OCI-LY3 (cell line): Measurements from ENCODE around the gene ARF1.

Source experiments
- H2AFZ ChIP-seq: fragments of 200-600, 300-600 bp; shearing (Covaris generic); 2 replicates; pipeline ENCODE4 v1.6.0; 2014; ENCODE audit warnings: antibody characterized with exemption, low read depth, low read length
- H3K27ac ChIP-seq: fragments of 200-600, 300-600 bp; sonication (generic); 2 replicates; pipeline ENCODE4 v1.5.1; 2014; ENCODE audit warnings: mild to moderate bottlenecking, low read length, moderate library complexity, mixed read lengths
- H3K27me3 ChIP-seq: fragments of 200-600, 300-600 bp; sonication (generic); 2 replicates; pipeline ENCODE4 v1.6.1; 2014; ENCODE audit warnings: low read depth, low read length, mixed read lengths
- H3K36me3 ChIP-seq: fragments of 200-600, 300-600 bp; sonication (generic); replicated peaks from 2 replicates; pipeline ENCODE3; 2014; ENCODE audit warnings: low read depth, low read length, mixed read lengths
- H3K4me1 ChIP-seq: fragments of 300-600, 200-600 bp; sonication (generic); 2 replicates; pipeline ENCODE4 v1.6.1; 2014; ENCODE audit warnings: low read length, mixed read lengths
- H3K4me2 ChIP-seq: fragments of 200-600, 300-600 bp; sonication (generic); 2 replicates; pipeline ENCODE4 v1.6.1; 2014; ENCODE audit warnings: low read length, mixed read lengths
- H3K4me3 ChIP-seq: fragments of 300-600, 200-600 bp; sonication (generic); 2 replicates; pipeline ENCODE4 v1.5.1; 2014; ENCODE audit warnings: antibody characterized with exemption, mild to moderate bottlenecking, low read length, moderate library complexity
- H3K79me2 ChIP-seq: fragments of 300-600, 200-600 bp; shearing (Covaris generic); 2 replicates; pipeline ENCODE4 v1.6.1; 2014; ENCODE audit warnings: mild to moderate bottlenecking, low read length, mixed read lengths
- H3K9ac ChIP-seq: fragments of 300-600, 200-600 bp; shearing (Covaris generic); 2 replicates; pipeline ENCODE4 v1.6.0; 2014; ENCODE audit warnings: mild to moderate bottlenecking, low read length, moderate library complexity
- H3K9me3 ChIP-seq: fragments of 200-600, 300-600 bp; shearing (Covaris generic); 2 replicates; pipeline ENCODE4 v1.6.1; 2014; ENCODE audit warnings: low read length, mixed read lengths; ENCODE audit not compliant: insufficient read depth
- H4K20me1 ChIP-seq: fragments of 200-600, 300-600 bp; sonication (generic); 2 replicates; pipeline ENCODE4 v1.6.1; 2016; ENCODE audit warnings: low read length, mixed read lengths; ENCODE audit not compliant: insufficient read depth
- CTCF ChIP-seq: fragments of 200-600, 300-600 bp; sonication (generic); IDR thresholded peaks from 2 replicates; pipeline ENCODE4 v1.5.1; 2014; ENCODE audit warnings: antibody characterized with exemption, low read length, low read depth
- EZH2phosphoT487 ChIP-seq: fragments of 200-600 bp; shearing (Covaris generic); IDR thresholded peaks from 2 replicates; pipeline ENCODE4 v1.6.1; 2018; ENCODE audit warnings: antibody characterized with exemption, mixed run types, low read depth

Gene ARF1

GRCh38 chr1:228136901-228137300 lies 54.4 kb downstream of the ARF1 start:
- Histone ChIP-seq H3K36me3 (peaks cover 5% of the 10 kb centered on the region), H3K27me3 (peaks cover 19% of the 10 kb centered on the region), H2AFZ (no peak overlapping the region), H3K4me2 (no peak overlapping the region), H3K9ac (no peak overlapping the region), H3K9me3 (no peaks in the 10 kb centered on the region), H3K79me2 (peaks cover 18% of the 10 kb centered on the region), H4K20me1 (peaks cover 7% of the 10 kb centered on the region; the same call in 1 of the 2 replicates), H3K4me3 (no peak overlapping the region), H3K4me1 (peaks cover 16% of the 10 kb centered on the region), H3K27ac (no peak overlapping the region)
- TF ChIP-seq EZH2phosphoT487 (no peak), CTCF (no peak)

- H4K20me1 ChIP-seq: peaks cover 32% of the 10 kb centered on the region
- H3K4me2 ChIP-seq: peak overlapping the region; percentile 53
- no peak for TF ChIP-seq EZH2phosphoT487
- no peak for TF ChIP-seq CTCF
- no peaks in the 10 kb centered on the region for H3K9me3 ChIP-seq
- H3K79me2 ChIP-seq: peaks cover 44% of the 10 kb centered on the region
- H3K27ac ChIP-seq: peak overlapping the region; percentile 73
- H3K4me3 ChIP-seq: peak overlapping the region; percentile 81
- H3K9ac ChIP-seq: peak overlapping the region; percentile 82
- H3K4me1 ChIP-seq: peaks cover 16% of the 10 kb centered on the region
- peaks cover 19% of the 10 kb centered on the region for H3K27me3 ChIP-seq
- peak overlapping the region; percentile 53; the same call in 1 of the 2 replicates for H2AFZ ChIP-seq
- H3K36me3 ChIP-seq: peaks cover 6% of the 10 kb centered on the region
These were observed 57.0 kb downstream of the ARF1 start for GRCh38 chr1:228139406-228139930.

GRCh38 chr1:228139931-228140723 lies 57.6 kb downstream of the ARF1 start, which contains the start of gene GUK1:
Gene GUK1 (plus strand): TSS chr1:228140279. CDS start chr1:228140303, 24 bp downstream.
- Histone ChIP-seq H3K9me3 (no peaks in the 10 kb centered on the region), H4K20me1 (peaks cover 32% of the 10 kb centered on the region), H3K79me2 (peaks cover 50% of the 10 kb centered on the region), H3K4me2 (peak within 1 kb of the TSS; percentile 87), H2AFZ (peak within 1 kb of the TSS; percentile 53; the same call in 1 of the 2 replicates), H3K36me3 (peaks cover 6% of the 10 kb centered on the region), H3K9ac (peak within 1 kb of the TSS; percentile 82), H3K4me3 (peak within 1 kb of the TSS; percentile 87), H3K27ac (peak within 1 kb of the TSS; percentile 73), H3K4me1 (peaks cover 16% of the 10 kb centered on the region), H3K27me3 (peaks cover 19% of the 10 kb centered on the region)
- TF ChIP-seq EZH2phosphoT487 (no peak), CTCF (no peak)

GRCh38 chr1:228140724-228141225 lies 58.3 kb downstream of the ARF1 start:
- peaks cover 16% of the 10 kb centered on the region for H3K4me1 ChIP-seq
- peak overlapping the region; percentile 39 for H3K27ac ChIP-seq
- H4K20me1 ChIP-seq: peaks cover 32% of the 10 kb centered on the region
- H2AFZ ChIP-seq: no peak overlapping the region
- TF ChIP-seq EZH2phosphoT487 (no peak), CTCF (no peak)
- H3K79me2 ChIP-seq: peaks cover 57% of the 10 kb centered on the region
- H3K27me3 ChIP-seq: peaks cover 13% of the 10 kb centered on the region
- H3K4me3 ChIP-seq: peak overlapping the region; percentile 87
- H3K9me3 ChIP-seq: no peaks in the 10 kb centered on the region
- peak overlapping the region; percentile 87 for H3K4me2 ChIP-seq
- H3K36me3 ChIP-seq: peaks cover 6% of the 10 kb centered on the region
- peak overlapping the region; percentile 74 for H3K9ac ChIP-seq
